NCI-H2196 treated with DMSO at 0.1 percent for 48 hours (cell line): ENCODE results near the gene NKAIN2.
"Not testable (repeated sequence)": the region's sequence is repeated elsewhere in the genome, so short reads cannot be mapped to it uniquely, and the experiment has no call there.

ENCODE experiments used
- DNase-seq: peaks from one replicate; lab custom pipeline; 2025; ENCODE audit not compliant: unreplicated experiment; lab: John Stamatoyannopoulos, UW

The NKAIN2 gene

DNA sequence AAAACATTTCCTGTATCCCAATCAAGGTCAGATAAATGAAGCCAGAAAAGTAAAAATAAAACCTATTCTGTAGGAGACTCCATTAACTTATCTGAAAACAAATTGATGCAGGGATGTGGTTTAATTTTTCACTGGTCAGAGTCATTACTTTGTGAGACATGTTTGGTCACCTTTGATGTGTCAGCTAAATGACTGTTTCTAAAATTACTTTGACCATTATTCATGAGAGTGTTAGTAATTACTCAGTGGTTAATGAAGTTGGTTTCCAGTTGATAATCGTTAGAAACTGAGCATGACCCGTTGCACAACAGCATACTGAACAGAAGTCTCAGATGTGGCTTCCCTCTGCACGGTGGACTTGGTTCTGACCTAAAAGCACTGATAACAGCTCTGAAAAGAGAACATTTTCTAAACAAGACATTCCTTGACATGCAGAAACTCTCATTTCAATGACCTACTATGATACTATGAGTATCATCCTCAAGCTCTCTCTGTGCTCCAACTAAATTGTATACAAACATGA is 748.1 kb downstream of the NKAIN2 start:
- DNase-seq: no peak

DNA sequence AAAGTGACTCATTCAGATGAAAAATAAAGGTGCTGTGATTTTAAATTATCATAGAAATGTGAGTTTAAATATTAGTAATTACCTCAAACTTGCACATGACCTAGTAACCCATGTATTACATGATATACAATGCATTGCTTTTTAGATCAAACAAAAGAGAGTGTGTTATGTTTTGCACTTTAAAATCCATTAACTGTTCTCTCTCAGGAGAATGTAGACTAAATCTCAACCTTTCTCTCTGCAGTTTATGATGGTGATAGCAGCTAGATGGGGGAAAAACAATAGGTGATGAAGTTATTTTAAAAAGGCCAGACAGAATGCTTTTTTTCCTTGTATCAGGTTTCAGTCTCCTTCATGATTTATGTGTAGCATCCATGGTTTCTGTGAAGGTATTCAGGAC is 754.2 kb downstream of the NKAIN2 start:
- DNase-seq: no peak

DNA sequence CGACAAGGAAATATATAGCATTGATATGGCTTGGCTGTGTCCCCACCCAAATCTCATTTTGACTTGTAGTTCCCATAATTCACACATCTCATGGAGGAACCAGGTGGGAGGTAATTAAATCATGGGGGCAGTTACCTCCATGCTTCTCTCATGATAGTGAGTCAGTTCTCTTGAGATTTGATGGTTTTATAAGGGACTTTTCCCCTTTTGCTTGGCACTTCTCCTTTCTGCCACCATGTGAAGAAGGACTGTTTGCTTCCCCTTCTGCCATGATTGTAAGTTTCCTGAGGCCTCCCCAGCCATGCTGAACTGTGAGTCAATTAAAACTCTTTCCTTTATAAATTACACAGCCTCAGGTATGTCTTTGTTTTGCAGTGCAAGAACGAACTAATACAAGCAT is 756.4 kb downstream of the NKAIN2 start:
- DNase-seq: not testable (repeated sequence)

DNA sequence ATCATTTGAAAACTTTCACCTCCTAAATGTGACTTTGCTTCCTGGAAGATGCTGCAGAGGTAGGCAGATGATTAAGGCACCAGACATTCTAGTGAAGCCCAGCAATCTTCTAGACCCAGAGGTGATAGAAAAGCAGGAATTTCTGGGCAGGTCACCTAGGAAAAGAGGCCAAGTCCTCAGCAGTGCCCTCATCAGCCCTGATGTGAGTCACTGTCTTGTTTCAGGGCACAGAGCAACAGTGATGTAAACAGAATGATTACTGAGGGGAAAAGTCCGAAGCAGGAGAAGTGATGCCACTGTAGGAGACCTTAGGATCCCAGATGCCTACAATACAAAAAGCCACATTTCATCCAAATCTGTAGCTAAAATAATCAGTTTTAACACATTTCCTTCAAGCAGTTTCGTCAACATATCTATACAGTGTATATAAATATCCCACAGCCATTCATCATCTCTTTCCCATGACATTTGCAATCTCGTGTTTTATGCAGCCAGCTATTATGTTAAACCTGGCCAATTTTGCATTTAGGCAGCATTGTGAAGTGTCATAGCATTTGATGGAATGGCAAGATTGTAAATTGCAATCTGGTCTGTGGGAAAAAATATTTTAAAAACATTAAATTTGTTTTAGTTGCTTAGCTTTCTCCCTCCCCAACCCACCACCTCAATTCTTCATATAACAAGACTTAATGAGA is 757.4 kb downstream of the NKAIN2 start:
- no peak for DNase-seq

DNA sequence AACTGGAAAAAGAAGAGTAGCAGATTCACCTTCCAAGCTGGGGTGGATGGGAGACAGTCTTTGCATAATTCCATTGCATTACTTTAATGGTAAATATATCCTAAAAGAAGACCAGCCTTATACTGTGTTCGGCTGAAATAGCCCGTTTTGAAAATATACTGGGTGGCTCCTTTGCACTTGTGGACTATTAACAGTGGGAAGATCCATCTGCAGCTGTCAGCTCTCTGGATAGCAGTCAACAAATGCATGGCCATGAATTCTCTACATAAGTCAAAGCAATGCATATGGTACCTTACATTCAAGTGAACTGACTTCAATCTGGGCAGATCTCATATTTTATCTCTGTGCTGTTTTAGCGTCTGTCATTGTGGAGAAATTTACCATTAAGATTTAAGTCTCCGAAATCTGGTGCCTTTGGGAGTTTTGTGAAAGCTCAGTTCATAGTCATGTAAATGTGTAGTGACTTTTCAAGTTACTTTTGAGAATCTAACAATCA is 758.0 kb downstream of the NKAIN2 start:
- DNase-seq: no peak

DNA sequence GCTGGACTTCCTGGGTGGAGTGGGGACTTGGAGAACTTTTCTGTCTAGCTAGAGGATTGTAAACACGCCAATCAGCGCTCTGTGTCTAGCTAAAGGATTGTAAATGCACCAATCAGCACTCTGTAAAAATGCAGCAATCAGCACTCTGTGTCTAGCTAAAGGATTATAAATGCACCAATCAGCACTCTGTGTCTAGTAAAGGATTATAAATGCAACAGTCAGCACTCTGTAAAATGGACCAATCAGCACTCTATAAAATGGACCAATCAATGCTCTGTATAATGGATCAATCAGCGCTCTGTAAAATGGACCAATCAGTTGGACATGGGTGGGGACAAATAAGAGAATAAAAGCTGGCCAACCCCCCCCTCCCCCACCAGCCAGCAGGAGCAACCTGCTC is 760.5 kb downstream of the NKAIN2 start:
- not testable (repeated sequence) for DNase-seq

DNA sequence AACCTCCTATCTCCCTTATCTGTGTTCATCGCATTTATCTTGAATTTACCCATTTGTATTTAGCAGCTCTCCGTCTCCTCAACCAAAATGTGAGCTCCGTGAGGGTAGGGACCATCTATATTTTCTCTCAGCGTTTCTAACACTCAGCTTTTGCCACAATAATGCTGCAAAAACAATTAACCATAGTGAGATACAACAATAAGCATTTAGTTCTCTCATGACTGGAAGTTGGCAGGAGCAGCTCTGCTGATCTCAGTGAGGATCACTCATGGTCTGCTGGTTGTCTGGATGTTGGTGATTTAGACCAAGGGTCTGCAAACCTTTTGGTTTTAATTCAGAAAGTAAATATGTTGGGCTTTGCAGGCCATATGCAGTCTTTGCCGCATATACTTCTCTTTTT is 763.7 kb downstream of the NKAIN2 start:
- DNase-seq: no peak

DNA sequence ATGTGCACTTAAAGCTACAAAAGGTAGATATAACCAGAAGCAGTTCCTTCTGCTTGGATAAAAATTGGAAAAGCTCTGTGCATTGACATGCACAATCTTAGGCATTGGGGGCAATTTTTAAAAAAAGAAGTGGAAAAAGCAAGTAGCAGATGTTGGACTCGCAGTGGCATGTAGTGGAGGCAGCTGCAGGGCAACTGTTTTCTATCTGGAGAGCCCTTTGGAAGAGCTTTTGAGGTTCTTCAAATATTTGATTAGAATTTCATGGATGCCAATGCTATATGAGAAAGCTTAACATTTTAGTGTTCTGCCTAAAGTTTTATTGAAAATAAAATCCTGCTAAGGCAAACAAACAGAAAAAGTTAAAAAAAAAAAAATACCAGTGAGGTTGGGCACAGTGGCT is 770.3 kb downstream of the NKAIN2 start:
- no peak for DNase-seq

DNA sequence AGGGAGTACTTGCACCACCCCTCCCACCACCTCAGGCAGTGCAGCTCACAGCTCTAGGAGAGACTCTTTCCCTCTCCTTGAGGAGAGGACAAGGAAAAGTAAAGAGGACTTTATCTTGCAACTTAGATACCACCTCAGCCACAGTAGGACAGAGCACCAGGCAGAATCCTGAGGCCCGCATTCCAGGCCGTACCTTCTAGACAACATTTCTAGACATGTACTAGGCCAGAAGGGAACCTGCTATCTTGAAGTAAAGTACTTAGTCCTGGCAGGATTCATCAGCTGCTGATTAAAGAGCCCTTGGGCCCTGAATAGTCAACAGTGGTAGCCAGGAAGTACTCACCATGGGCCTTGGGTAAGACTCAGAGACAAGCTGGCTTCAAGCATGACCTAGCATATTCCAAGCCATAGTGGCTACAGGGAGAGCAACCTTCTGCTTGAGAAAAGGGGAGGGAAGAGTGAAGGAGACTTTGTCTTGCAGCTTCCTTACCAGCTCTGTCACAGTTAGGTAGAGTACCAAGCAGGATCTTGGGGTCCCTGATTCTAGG is 774.1 kb downstream of the NKAIN2 start:
- no peak for DNase-seq

DNA sequence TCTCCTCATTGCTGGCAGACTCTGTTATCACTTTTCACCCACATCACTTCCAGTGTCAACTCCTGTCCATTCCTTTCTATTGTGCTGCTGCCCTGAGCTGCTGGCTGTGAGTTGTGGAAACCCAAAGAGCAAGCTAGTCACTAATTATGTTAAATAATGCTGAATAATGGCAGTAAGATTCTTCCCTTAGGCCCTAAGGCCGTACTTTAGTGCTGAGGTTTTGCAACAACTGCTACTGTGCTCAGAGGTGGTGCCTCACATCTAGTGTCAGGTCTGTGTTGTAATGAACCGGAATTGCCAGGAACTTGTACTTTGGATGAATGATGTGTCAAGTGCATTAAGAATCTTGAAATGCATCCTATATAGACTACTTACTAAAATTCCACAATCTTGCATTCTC is 786.3 kb downstream of the NKAIN2 start:
- DNase-seq: no peak

DNA sequence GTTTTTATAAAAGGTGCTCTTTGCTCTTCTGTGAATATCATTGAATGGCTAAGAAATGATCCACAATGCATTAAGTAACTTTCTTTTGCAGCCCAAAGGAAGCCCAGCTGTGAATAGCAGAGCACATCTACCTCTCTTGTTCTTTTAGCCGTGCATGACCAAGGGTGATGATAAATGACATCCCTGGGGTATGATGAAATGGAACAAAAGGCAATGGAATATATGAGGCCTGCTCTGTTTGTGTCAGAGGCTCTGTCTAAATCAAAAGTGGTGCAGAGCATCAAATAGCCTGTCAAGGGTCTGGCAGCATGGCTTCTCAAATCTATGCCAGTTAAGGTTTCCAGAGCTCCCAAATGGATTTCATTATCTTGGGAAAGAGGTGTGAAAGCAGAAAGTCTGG is 796.0 kb downstream of the NKAIN2 start:
- DNase-seq: no peak

DNA sequence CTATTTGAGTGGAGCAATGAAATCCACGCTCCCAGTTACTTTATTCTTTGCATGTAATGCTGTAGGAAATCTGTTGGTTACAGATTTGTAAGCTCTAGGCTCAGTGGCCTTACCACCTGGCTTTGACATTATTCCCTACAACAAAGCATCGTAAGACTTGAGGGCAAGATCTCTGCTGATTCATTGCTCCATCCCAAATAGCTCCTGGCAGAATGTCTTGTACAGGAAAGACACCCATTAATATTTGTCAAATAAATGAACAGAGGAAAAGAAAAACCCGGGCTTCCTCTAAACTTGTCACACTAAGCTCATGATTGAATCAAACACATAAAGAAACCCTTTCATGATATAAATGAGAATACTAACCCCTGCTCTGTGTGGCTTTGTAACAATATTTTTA is 801.1 kb downstream of the NKAIN2 start:
- DNase-seq: no peak

DNA sequence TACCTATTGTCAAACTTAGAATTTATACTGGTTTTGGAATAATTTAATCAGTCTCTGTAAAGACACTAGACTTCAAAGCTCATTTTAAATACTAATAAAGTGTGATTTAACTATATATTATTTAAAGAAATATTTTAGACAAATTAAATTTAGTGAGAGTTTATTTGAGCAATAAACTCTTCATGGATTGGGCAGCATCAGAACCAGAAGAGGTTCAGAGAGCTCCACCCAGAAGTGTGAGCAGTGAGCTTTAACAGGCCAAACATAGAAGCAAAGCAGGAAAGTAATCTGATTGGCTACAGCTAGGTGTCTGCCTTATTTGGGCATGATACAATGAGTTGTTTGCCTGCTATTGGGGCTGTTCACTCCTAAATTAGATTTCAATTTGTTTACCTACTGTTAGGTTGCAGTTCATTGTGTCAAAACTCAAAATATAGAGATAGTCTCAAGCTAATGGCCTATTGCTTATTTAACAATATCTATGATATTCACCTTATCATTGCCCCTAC is 803.5 kb downstream of the NKAIN2 start:
- DNase-seq: no peak

DNA sequence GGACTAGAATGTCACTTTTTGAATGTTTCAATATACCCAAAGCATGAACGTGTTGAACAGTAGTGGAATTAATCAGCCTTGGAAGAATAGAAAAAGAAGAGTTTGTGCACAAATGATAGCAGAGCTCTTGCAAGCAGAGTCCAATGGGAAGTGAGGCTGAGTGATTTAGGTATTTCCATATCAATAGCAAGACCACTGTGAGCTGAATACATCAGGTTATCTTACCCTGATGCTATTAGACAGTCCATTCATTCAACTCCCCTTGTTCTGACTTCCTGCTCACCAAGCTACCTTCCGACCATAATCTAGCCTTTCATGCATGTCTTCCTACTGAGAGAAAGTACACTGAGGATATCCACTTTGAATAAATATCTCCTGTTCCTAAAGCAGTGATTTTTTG is 809.4 kb downstream of the NKAIN2 start:
- no peak for DNase-seq

DNA sequence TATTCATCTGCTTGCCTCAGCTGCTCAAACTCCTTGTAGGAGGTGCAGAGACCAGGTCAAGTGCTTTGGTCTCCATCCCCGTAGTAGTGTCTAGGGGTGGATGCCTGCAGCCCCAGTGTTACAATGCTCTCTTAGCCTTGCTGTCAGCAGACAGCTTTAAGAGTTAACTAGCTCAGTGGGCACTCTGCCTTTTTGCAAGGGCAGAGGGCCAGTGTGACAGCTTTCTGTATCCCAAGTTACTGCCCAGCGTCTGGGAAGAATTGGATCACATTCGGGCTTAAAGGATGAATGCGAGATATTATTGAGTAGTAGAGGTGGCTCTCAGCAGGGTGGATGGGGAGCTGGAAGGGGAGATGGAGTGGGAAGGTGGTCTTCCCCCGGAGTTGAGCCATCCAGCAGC is 818.7 kb downstream of the NKAIN2 start:
- DNase-seq: no peak

DNA sequence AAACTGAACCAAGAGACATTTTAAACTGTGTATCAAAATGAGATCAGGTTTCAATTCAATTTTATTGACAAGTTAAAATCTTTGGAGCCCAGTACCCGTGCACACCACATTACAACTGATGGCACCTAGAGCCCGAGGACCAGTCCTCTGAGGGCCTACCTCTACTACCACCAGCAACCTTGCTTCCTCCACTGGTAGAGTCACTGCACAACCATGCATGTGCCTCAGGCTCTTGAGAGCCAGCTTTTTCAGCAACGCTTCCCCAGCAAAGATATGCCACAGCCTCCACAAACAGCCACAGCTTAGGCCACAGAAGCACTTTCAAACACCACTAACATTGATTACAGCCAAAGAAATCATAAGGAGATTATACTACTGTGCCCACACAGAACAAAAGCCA is 830.0 kb downstream of the NKAIN2 start:
- DNase-seq: no peak

DNA sequence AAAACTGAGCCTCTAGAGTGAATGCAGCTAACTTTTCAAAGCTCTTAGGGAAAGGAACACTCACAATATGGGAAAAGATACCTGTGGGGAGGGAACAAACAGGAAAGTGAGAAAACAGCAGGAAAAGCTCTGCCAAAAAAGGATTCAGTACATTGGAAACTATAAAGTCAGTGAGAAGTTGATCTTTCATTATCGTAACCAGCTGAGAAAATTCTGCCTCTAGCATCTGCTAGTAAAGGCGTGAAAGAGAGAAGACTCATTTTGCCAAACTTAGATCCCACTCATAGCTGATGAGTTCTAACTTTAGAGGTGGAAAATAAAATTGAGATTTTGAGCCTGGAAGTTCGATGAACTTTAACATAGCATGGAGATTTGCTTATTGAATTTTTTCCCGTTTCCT is 836.8 kb downstream of the NKAIN2 start:
- DNase-seq: no peak

DNA sequence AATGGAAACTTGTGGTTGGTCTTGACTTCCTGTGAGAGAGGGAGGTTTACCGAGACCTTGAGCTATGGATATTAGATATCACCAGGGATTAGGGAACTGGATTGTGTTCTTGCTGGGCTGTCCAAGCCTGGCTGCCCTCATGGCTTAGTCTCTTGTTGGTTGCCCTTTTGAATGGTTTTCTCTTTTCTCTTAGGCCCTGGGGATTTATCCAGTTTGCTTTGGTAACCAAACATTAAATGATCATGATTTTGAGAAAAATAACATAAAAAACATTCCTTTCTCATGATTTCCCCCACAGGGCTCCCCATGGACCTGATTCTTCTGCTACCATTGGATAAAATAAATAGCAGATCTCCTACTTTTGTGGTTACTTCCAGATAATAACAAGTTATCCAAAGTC is 852.2 kb downstream of the NKAIN2 start:
- DNase-seq: no peak

DNA sequence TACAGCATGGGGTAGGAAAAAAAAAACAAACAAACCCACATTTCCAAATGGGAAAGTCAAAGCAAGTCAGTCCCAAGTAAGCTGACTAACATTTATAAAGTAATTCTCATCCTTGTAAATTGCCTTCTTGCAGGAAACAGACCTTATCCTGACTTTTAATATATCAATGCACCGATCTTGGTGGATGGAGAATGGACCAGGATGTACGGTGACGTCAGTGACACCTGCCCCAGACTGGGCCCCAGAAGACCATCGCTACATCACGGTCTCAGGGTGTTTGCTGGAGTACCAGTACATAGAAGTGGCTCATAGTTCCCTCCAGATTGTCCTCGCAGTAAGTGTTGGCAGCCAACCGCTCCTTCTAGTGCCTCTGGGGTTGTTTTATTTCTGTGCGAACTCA is 854.4 kb downstream of the NKAIN2 start:
- DNase-seq: no peak

DNA sequence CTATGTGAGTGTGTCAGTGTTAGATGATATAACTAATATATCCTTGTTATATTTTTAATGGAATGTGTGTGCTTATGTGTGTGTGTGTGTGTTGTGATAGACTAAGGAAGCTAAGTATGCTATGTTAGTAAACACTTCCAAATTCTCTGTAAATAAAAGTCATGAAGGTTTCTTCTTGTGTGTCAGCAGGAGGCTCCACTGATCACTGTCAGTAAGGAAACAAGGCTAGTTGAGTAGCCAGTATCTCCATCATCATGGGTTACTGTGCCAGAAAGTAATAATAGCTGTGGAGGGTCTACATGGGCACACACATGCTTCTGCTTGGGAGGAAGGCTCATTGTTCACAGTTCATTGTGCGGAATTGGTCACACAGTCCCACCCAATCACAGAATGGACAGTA is 855.8 kb downstream of the NKAIN2 start:
- DNase-seq: no peak

DNA sequence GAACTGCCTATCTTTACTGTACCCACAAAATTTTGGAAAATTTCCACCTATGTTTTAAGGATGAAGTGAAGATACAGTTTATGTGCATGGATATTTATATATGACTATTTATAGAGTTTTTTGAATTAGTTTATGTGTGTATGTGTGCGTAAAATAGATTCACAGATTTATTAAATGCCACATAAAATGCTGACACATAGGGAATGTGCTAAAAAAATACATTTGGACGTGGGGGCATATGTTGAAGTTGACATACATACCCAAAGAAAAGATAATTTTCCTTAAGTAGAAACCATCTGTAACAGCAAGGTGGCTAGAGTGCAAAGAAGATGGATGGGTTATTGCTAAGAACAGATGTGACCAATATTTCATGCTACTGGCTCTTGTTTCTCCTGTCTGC is 856.5 kb downstream of the NKAIN2 start:
- DNase-seq: no peak

DNA sequence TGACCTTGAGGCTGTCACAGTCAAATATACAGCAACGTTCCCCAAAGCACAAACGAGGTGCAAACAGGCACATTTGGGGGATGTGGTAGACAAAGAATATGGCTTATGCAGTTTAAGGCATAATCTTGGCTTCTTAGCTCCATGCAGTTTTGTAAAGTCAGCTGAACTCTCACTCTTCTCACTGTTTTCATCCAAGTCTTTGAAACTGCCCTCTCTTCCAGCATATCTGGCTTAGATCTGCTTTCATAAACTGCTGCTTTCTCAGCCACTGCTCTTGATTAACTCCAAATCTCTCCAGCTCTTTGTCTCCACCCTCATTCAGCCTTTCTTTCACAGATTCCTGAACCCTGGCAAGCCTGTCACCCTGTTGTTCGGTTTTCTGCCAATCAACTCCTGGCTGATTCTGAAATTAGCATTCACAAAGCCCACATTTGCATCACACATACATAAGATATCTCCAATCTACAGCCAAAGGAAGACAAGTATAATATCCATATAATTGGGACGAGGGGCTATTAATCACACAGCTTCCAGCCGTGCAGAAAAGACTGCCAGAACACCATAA is 857.5 kb downstream of the NKAIN2 start:
- no peak for DNase-seq
